SK-N-SH treated with all-trans-retinoic acid at 6 μM for 48 hours (cell line): Measurements from ENCODE around the gene RPE65.
"Not testable (repeated sequence)": the region's sequence is repeated elsewhere in the genome, so short reads cannot be mapped to it uniquely, and the experiment has no call there.

ENCODE experiments used
- ATAC-seq: fragments of 200-7000 bp; cut with Tn5 transposase; 3 replicates; pipeline ENCODE4 v1.9.1; 2020; ENCODE audit warnings: mild to moderate bottlenecking, moderate library complexity
- ARNTL ChIP-seq: fragments of 450-650 bp; formaldehyde crosslinking; IDR thresholded peaks from 2 replicates; pipeline ENCODE4 v1.5.0; 2020; ENCODE audit warnings: low read depth, mild to moderate bottlenecking, moderate library complexity, borderline replicate concordance
- CREB5 ChIP-seq: fragments of 250-450 bp; sonication (Bioruptor Pico); IDR thresholded peaks from 2 replicates; pipeline ENCODE4 v1.5.1; 2020; ENCODE audit warnings: low read depth, mild to moderate bottlenecking, moderate library complexity
- CSDC2 ChIP-seq: fragments of 250-450 bp; sonication (Bioruptor Pico); IDR thresholded peaks from 2 replicates; pipeline ENCODE4 v1.5.0; 2020; ENCODE audit warnings: mild to moderate bottlenecking, moderate library complexity
- CSRNP3 ChIP-seq: fragments of 250-450 bp; sonication (Bioruptor Pico); IDR thresholded peaks from 2 replicates; pipeline ENCODE4 v1.5.1; 2021; ENCODE audit warnings: mild to moderate bottlenecking, moderate library complexity
- ESRRG ChIP-seq: fragments of 250-450 bp; sonication (Bioruptor Pico); IDR thresholded peaks from 2 replicates; pipeline ENCODE4 v1.6.1; 2021; ENCODE audit warnings: mild to moderate bottlenecking
- PATZ1 ChIP-seq: fragments of 250-450 bp; sonication (Bioruptor Pico); IDR thresholded peaks from 2 replicates; pipeline ENCODE4 v1.8.0; 2020; ENCODE audit warnings: mild to moderate bottlenecking, moderate library complexity, borderline replicate concordance
- POU6F1 ChIP-seq: fragments of 250-450 bp; sonication (Bioruptor Pico); IDR thresholded peaks from 2 replicates; pipeline ENCODE4 v1.8.0; 2021; ENCODE audit warnings: low read depth, mild to moderate bottlenecking, moderate library complexity, borderline replicate concordance
- PPARA ChIP-seq: fragments of 250-450 bp; sonication (Bioruptor Pico); IDR thresholded peaks from 2 replicates; pipeline ENCODE4 v1.5.0; 2020; ENCODE audit warnings: mild to moderate bottlenecking, borderline replicate concordance
- RARB ChIP-seq: fragments of 250-450 bp; sonication (Bioruptor Pico); IDR thresholded peaks from 2 replicates; pipeline ENCODE4 v1.8.0; 2021; ENCODE audit warnings: mild to moderate bottlenecking, moderate library complexity
- TCF4 ChIP-seq: fragments of 250-450 bp; sonication (Bioruptor Pico); IDR thresholded peaks from 2 replicates; pipeline ENCODE4 v1.8.0; 2021; ENCODE audit warnings: mild to moderate bottlenecking, moderate library complexity, borderline replicate concordance
- TOX ChIP-seq: fragments of 250-450 bp; sonication (Bioruptor Pico); IDR thresholded peaks from 2 replicates; pipeline ENCODE4 v1.8.0; 2021; ENCODE audit warnings: mild to moderate bottlenecking, moderate library complexity, borderline replicate concordance
- ZC3H10 ChIP-seq: fragments of 250-450 bp; sonication (Bioruptor Pico); IDR thresholded peaks from 2 replicates; pipeline ENCODE4 v1.5.1; 2021; ENCODE audit warnings: mild to moderate bottlenecking, moderate library complexity
- ZNF8 ChIP-seq: fragments of 450-650 bp; formaldehyde crosslinking; IDR thresholded peaks from 2 replicates; pipeline ENCODE4 v1.5.0; 2020; ENCODE audit warnings: mild to moderate bottlenecking, moderate library complexity

Gene RPE65

GRCh38 chr1:68421350-68421749 lies 28.4 kb downstream of the RPE65 start (continued):
- peak; percentile 66; the same call in 1 of the 2 replicates for TF ChIP-seq PATZ1 (CRISPR knock-in tag)
- TF ChIP-seq ZC3H10 (CRISPR knock-in tag) = peak; percentile 89
- no peak for TF ChIP-seq CSRNP3 (CRISPR knock-in tag)
- peak; percentile 89 for TF ChIP-seq CREB5 (CRISPR knock-in tag)

GRCh38 chr1:68409426-68409825 lies 40.3 kb downstream of the RPE65 start:
- ATAC-seq = no peak
- no peak for TF ChIP-seq TOX (CRISPR knock-in tag)
- TF ChIP-seq PPARA = no peak
- TF ChIP-seq ZC3H10 (CRISPR knock-in tag) = no peak
- TF ChIP-seq ARNTL (CRISPR knock-in tag) = no peak
- TF ChIP-seq POU6F1 (CRISPR knock-in tag) = no peak
- no peak for TF ChIP-seq RARB (CRISPR knock-in tag)
- no peak for TF ChIP-seq PATZ1 (CRISPR knock-in tag)
- TF ChIP-seq ZNF8 (CRISPR knock-in tag) = no peak
- no peak for TF ChIP-seq TCF4
- no peak for TF ChIP-seq ESRRG
- TF ChIP-seq, all 23 proteins: peak for 0

- TF ChIP-seq ZC3H10 (CRISPR knock-in tag) (no peak), CSDC2 (CRISPR knock-in tag) (no peak), TOX (CRISPR knock-in tag) (no peak), POU6F1 (CRISPR knock-in tag) (no peak)
Observed at GRCh38 chr1:68401506-68401905, 48.2 kb downstream of the RPE65 start.

GRCh38 chr1:68395575-68395974 lies 54.2 kb downstream of the RPE65 start:
- ATAC-seq = not testable (repeated sequence)

More at GRCh38 chr1:68401506-68401905, 48.2 kb downstream of the RPE65 start:
- no peak for ATAC-seq

- ATAC-seq = not testable (repeated sequence)
Observed at GRCh38 chr1:68392474-68392873, 57.3 kb downstream of the RPE65 start.

- not testable (repeated sequence) for ATAC-seq
Observed at GRCh38 chr1:68385798-68386524, 63.8 kb downstream of the RPE65 start.
